SK-N-SH (cell line): Measurements from ENCODE around the gene PROSER2. TPM values are rescaled to one million over a fixed set of nuclear protein-coding genes. Genes with fewer than 3 reads are reported as not detected.

Source experiments
- CTCF ChIA-PET: fragments of 300-600, 350-600 bp; formaldehyde crosslinking; extraction: SDS; loops from one replicate; lab custom pipeline; 2021; lab: Yijun Ruan, JAX
- POLR2A ChIA-PET: fragments of 350-600 bp; sonication (Branson Sonifier 250); formaldehyde crosslinking; extraction: SDS; loops from one replicate; lab custom pipeline; 2020; ENCODE audit warnings: antibody characterized with exemption, inconsistent platforms; lab: Yijun Ruan, JAX
- DNase-seq: peaks from one replicate; pipeline ENCODE4 v3.0.0; 2012
- H2AFZ ChIP-seq: fragments of 200-600 bp; sonication (generic); 2 replicates; pipeline ENCODE4 v1.8.1; 2016; ENCODE audit warnings: antibody characterized with exemption, mild to moderate bottlenecking, low read depth
- H3F3A ChIP-seq: fragments of 200-600 bp; sonication (generic); replicated peaks from 2 replicates; pipeline ENCODE3; 2016; ENCODE audit warnings: antibody characterized with exemption, mild to moderate bottlenecking; ENCODE audit not compliant: insufficient read depth
- H3K27ac ChIP-seq, 2 experiments: fragments of 200-500 bp in 1 of 2; fragments of 200-600 bp in 1 of 2; sonication (Bioruptor generic) in 1 of 2; sonication (generic), shearing (Covaris generic) in 1 of 2; 2 replicates each; pipeline versions ENCODE4 v1.5.1 to v1.6.1; 2014 to 2016; ENCODE audit warnings: low read depth in 2 of 2, inconsistent platforms in 1 of 2, low read length in 1 of 2, mild to moderate bottlenecking in 1 of 2, mixed read lengths in 1 of 2
- H3K27me3 ChIP-seq: fragments of 200-600 bp; sonication (generic), shearing (Covaris generic); 2 replicates; pipeline ENCODE4 v1.6.1; 2016; ENCODE audit warnings: mixed run types; ENCODE audit not compliant: insufficient read depth
- H3K36me3 ChIP-seq, 2 experiments: fragments of 200-500 bp in 1 of 2; fragments of 200-600 bp in 1 of 2; sonication (Bioruptor generic) in 1 of 2; sonication (generic) in 1 of 2; replicated peaks in 1 of 2; 2 replicates each; pipeline versions ENCODE3 to v1.5.1; 2014 to 2016; ENCODE audit warnings: low read length in 1 of 2, mild to moderate bottlenecking in 1 of 2; ENCODE audit not compliant: insufficient read depth in 2 of 2, control insufficient read depth in 1 of 2
- H3K4me1 ChIP-seq, 2 experiments: fragments of 200-500 bp in 1 of 2; fragments of 200-600 bp in 1 of 2; sonication (Bioruptor generic) in 1 of 2; sonication (generic), shearing (Covaris generic) in 1 of 2; 2 replicates each; pipeline versions ENCODE4 v1.5.1 to v1.6.1; 2014 to 2016; ENCODE audit warnings: low read depth in 1 of 2, low read length in 1 of 2, mixed run types in 1 of 2; ENCODE audit not compliant: insufficient read depth in 2 of 2, control insufficient read depth in 1 of 2
- H3K4me2 ChIP-seq: fragments of 200-600 bp; sonication (generic), shearing (Covaris generic); 2 replicates; pipeline ENCODE4 v1.6.1; 2017; ENCODE audit warnings: mixed run types
- H3K4me3 ChIP-seq, 2 experiments: fragments of 200-500 bp in 1 of 2; fragments of 200-600 bp in 1 of 2; sonication (Bioruptor generic) in 1 of 2; sonication (generic), shearing (Covaris generic) in 1 of 2; 2 replicates each; pipeline versions ENCODE4 v1.5.1 to v1.8.1; 2014 to 2016; ENCODE audit warnings: low read depth in 2 of 2, inconsistent platforms in 1 of 2, low read length in 1 of 2, mild to moderate bottlenecking in 1 of 2, mixed read lengths in 1 of 2, moderate library complexity in 1 of 2
- H3K79me2 ChIP-seq: fragments of 200-600 bp; sonication (generic); 2 replicates; pipeline ENCODE4 v1.8.1; 2017; ENCODE audit warnings: mild to moderate bottlenecking; ENCODE audit not compliant: insufficient read depth
- H3K9ac ChIP-seq: fragments of 200-600 bp; sonication (generic); 2 replicates; pipeline ENCODE4 v1.6.1; 2017; ENCODE audit warnings: mixed run types
- H3K9me2 ChIP-seq: fragments of 200-600 bp; sonication (generic); 2 replicates; pipeline ENCODE4 v1.6.1; 2017; ENCODE audit warnings: mixed run types
- H3K9me3 ChIP-seq: fragments of 200-600 bp; sonication (generic); 2 replicates; pipeline ENCODE4 v1.6.1; 2017; ENCODE audit warnings: mixed run types, mild to moderate bottlenecking, moderate library complexity
- H4K20me1 ChIP-seq: fragments of 200-600 bp; sonication (generic); 2 replicates; pipeline ENCODE4 v1.6.1; 2017; ENCODE audit warnings: mild to moderate bottlenecking, mixed run types; ENCODE audit not compliant: insufficient read depth
- EZH2phosphoT487 ChIP-seq: fragments of 200-600 bp; sonication (generic); IDR thresholded peaks from 2 replicates; pipeline ENCODE4 v1.6.1; 2017; ENCODE audit warnings: low read depth, mixed run types, mild to moderate bottlenecking, antibody characterized with exemption, moderate library complexity, borderline replicate concordance
- FOSL2 ChIP-seq: IDR thresholded peaks from 2 replicates; pipeline ENCODE4 v1.4.0; 2012; ENCODE audit warnings: low read depth, mild to moderate bottlenecking, moderate library complexity, borderline replicate concordance
- FOXJ3 ChIP-seq: sonication (generic); formaldehyde crosslinking; IDR thresholded peaks from 2 replicates; pipeline ENCODE4 v1.5.1; 2020; ENCODE audit warnings: mild to moderate bottlenecking, missing genetic modification reagents
- FOXM1 ChIP-seq: IDR thresholded peaks from 2 replicates; pipeline ENCODE4 v1.4.0; 2012; ENCODE audit warnings: low read depth, mild to moderate bottlenecking
- GABPA ChIP-seq: IDR thresholded peaks from 2 replicates; pipeline ENCODE4 v1.4.0; 2012; ENCODE audit warnings: low read depth, mild to moderate bottlenecking
- MEF2A ChIP-seq: IDR thresholded peaks from 2 replicates; pipeline ENCODE4 v1.4.0; 2012; ENCODE audit warnings: low read depth, borderline replicate concordance
- MXI1 ChIP-seq: IDR thresholded peaks from 2 replicates; pipeline ENCODE4 v1.6.1; 2012; ENCODE audit warnings: mild to moderate bottlenecking, low read depth, low read length, improper control_type of control experiment
- NFIC ChIP-seq: IDR thresholded peaks from 2 replicates; pipeline ENCODE4 v1.4.0; 2012; ENCODE audit warnings: borderline replicate concordance
- NRF1 ChIP-seq: IDR thresholded peaks from 2 replicates; pipeline ENCODE4 v1.6.1; 2012; ENCODE audit warnings: low read depth, mild to moderate bottlenecking, low read length
- PBX3 ChIP-seq: IDR thresholded peaks from 2 replicates; pipeline ENCODE4; 2012
- RAD21 ChIP-seq: IDR thresholded peaks from 2 replicates; pipeline ENCODE4 v1.6.1; 2012; ENCODE audit warnings: mild to moderate bottlenecking, low read length
- RCOR1 ChIP-seq: fragments of 150-350 bp; IDR thresholded peaks from 2 replicates; pipeline ENCODE4 v1.6.1; 2017; ENCODE audit warnings: antibody characterized with exemption, low read length
- RFX5 ChIP-seq: IDR thresholded peaks from 2 replicates; pipeline ENCODE4 v1.6.1; 2012; ENCODE audit warnings: mild to moderate bottlenecking, improper control_type of control experiment, low read length
- SIN3A ChIP-seq: IDR thresholded peaks from 2 replicates; pipeline ENCODE4 v1.6.1; 2012; ENCODE audit warnings: low read depth, mild to moderate bottlenecking, low read length, moderate library complexity, borderline replicate concordance
- SMC3 ChIP-seq: IDR thresholded peaks from 2 replicates; pipeline ENCODE4 v1.6.1; 2012; ENCODE audit warnings: low read depth, low read length, improper control_type of control experiment
- TEAD4 ChIP-seq: IDR thresholded peaks from 2 replicates; pipeline ENCODE4 v1.4.0; 2012; ENCODE audit warnings: mild to moderate bottlenecking, borderline replicate concordance; ENCODE audit not compliant: insufficient read depth
- WGBS: methylation state at CpG from one replicate; pipeline ENCODE4 v1.1.6; 2017; ENCODE audit warnings: low lambda C conversion rate; 5-methylcytosine and 5-hydroxymethylcytosine counted together
- polyA plus RNA-seq, 3 experiments: library from polyadenylated mRNA; depleted of rRNA; stranded (reverse); fragments of >200 nt; gene quantifications; 2 replicates each; pipeline ENCODE4 v1.2.3, GENCODE V29; 2012
- TF ChIP-seq, protein P1 (sequence below): IDR thresholded peaks from 2 replicates; pipeline ENCODE4 v1.4.0; 2012; ENCODE audit warnings: low read depth
- TF ChIP-seq, protein P2 (sequence below): fragments of 150-350 bp; IDR thresholded peaks from 2 replicates; pipeline ENCODE4 v1.6.1; 2017; ENCODE audit warnings: antibody characterized with exemption, low read length, low read depth, borderline replicate concordance

PROSER2 gene
- polyA plus RNA-seq, 1 of the 3 experiments (the other 2 are of a cell fraction), result 0.95 TPM

DNA sequence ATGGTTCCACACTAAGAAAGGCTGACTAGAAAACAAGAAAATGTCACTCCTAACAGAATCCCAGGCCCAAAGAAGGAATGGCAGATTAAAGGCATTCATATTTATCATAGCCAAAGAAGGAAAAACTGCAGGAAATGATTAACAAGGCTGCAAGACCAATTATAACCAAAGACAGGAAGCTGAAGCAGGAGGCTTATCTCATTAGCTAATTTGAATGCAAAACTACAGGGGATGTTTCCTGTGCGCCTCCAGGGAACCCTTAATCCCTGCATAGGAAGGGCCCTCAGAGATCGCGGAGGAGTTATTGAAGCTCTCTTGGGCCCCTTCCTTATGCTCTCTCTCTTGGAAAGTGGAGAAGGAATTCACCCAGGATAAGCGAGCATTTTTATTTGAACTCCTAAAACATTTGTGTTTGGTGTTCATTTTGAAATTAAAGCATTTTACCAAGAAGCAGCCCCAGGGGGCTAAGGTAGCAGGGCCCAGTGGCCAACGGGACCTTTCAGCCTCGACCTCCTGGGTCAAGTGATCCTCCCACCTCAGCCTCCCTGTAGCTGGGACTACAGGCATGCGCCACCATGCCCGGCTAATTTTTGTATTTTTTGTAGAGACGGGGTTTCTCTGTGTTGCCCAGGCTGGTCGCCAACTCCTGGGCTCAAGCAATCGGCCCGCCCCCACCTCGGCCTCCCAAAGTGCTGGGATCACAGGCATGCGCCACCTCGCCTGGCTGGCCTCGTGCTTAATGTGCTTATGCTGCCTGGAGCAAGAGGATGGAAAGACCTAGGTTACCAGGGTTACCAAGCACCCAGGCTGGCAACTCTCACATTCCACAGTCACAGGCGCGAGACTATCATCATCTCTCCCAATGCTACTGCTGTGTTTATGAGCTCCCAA is 24.1 kb upstream of the PROSER2 start:
- H3K4me3 ChIP-seq, result no peak overlapping the region
- H3K9me3 ChIP-seq, result no peaks in the 10 kb centered on the region
- CTCF ChIA-PET, result interaction anchor here (1.9 to 8.8 kb wide), 3 partner anchors 16 to 188 kb away, joined by 7 to 48 read pairs (median 17); no protein-coding TSS in a partner anchor
- no peak overlapping the region for H3K9ac ChIP-seq
- no peaks in the 10 kb centered on the region for H3K27me3 ChIP-seq
- H3K79me2 ChIP-seq, result no peaks in the 10 kb centered on the region
- H3K9me2 ChIP-seq, result no peaks in the 10 kb centered on the region
- peak overlapping the region; percentile 85 for H2AFZ ChIP-seq
- no peak overlapping the region for H3K27ac ChIP-seq
- TF ChIP-seq EZH2phosphoT487 (no peak), MEF2A (no peak), MXI1 (no peak)
- H3K36me3 ChIP-seq, result no peaks in the 10 kb centered on the region
- no peak overlapping the region for H3K4me2 ChIP-seq
- POLR2A ChIA-PET, result no interaction called here
- H3K4me1 ChIP-seq, result peaks cover 4 to 8% of the 10 kb centered on the region in 2 experiments; a peak in 2 of 4 replicates
- no peaks in the 10 kb centered on the region for H4K20me1 ChIP-seq
- 83% methylated on average over 17 of the region's 18 CpGs for WGBS
- peak; percentile 63 for DNase-seq
- H3F3A ChIP-seq, result no peaks in the 10 kb centered on the region

- Histone ChIP-seq H3K27me3 (no peaks in the 10 kb centered on the region), H3K4me2 (no peak overlapping the region), H3K9ac (no peak overlapping the region), H3F3A (no peaks in the 10 kb centered on the region), H3K79me2 (no peaks in the 10 kb centered on the region), H4K20me1 (no peaks in the 10 kb centered on the region), H3K9me2 (no peaks in the 10 kb centered on the region), H2AFZ (no peak overlapping the region), H3K36me3 (no peaks in the 10 kb centered on the region), H3K4me3 (no peak overlapping the region), H3K27ac (no peak overlapping the region), H3K9me3 (no peaks in the 10 kb centered on the region), H3K4me1 (peaks cover 4 to 8% of the 10 kb centered on the region in 2 experiments; a peak in 2 of 4 replicates)
- TF ChIP-seq RCOR1 (no peak), SMC3 (no peak), NFIC (no peak)
- DNase-seq, result no peak
- CTCF ChIA-PET, result interaction anchor here (1.9 to 8.8 kb wide), 3 partner anchors 17 to 187 kb away, joined by 7 to 48 read pairs (median 17); no protein-coding TSS in a partner anchor
- POLR2A ChIA-PET, result no interaction called here
- WGBS, result 91% methylated on average over 9 of the region's 9 CpGs
These were observed 23.4 kb upstream of the PROSER2 start for GRCh38 chr10:11799736-11800080.

DNA sequence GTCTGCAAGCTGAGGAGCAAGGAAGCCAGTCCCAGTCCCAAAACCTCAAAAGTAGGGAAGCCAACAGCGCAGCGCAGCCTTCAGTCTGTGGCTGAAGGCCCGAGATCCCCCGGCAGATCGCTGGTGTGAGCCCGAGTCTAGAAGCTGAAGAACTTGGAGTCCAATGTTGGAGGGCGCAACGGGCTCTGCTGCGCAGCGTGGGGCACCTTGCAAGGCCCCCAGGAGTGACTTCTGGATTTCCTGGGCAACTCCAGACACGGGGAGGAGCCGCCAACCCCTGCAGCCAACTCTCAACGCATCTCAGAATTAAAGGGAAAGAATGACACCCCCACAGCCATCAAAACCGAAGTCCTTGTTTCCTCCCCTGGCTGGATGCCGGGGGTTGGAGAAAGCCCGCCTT is 18.8 kb upstream of the PROSER2 start:
- Histone ChIP-seq H3K9me3 (no peaks in the 10 kb centered on the region), H3K4me3 (no peak overlapping the region), H3F3A (no peaks in the 10 kb centered on the region), H3K9ac (no peak overlapping the region), H3K4me2 (no peak overlapping the region), H3K79me2 (no peaks in the 10 kb centered on the region), H3K36me3 (no peaks in the 10 kb centered on the region), H3K27me3 (no peaks in the 10 kb centered on the region), H3K27ac (no peak overlapping the region), H4K20me1 (no peaks in the 10 kb centered on the region), H3K9me2 (no peaks in the 10 kb centered on the region), H3K4me1 (peaks cover 4% of the 10 kb centered on the region in 2 experiments; a peak in 2 of 4 replicates), H2AFZ (no peak overlapping the region)
- POLR2A ChIA-PET, result no interaction called here
- no peak for DNase-seq
- WGBS, result 70% methylated on average over 6 of the region's 16 CpGs
- CTCF ChIA-PET, result interaction anchor here (1.9 to 8.8 kb wide), 2 partner anchors 15 to 22 kb away, joined by 10 to 48 read pairs; no protein-coding TSS in a partner anchor
- TF ChIP-seq, protein P1, sequence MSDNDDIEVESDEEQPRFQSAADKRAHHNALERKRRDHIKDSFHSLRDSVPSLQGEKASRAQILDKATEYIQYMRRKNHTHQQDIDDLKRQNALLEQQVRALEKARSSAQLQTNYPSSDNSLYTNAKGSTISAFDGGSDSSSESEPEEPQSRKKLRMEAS, result no peak
- TF ChIP-seq MXI1, result no peak
- no peak for TF ChIP-seq NRF1
- TF ChIP-seq TEAD4, result no peak
- TF ChIP-seq FOXJ3, result no peak
- TF ChIP-seq SIN3A, result no peak
- no peak for TF ChIP-seq FOXM1
- TF ChIP-seq, protein P2, sequence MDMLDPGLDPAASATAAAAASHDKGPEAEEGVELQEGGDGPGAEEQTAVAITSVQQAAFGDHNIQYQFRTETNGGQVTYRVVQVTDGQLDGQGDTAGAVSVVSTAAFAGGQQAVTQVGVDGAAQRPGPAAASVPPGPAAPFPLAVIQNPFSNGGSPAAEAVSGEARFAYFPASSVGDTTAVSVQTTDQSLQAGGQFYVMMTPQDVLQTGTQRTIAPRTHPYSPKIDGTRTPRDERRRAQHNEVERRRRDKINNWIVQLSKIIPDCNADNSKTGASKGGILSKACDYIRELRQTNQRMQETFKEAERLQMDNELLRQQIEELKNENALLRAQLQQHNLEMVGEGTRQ, result no peak
- TF ChIP-seq PBX3, result no peak
- TF ChIP-seq RAD21, result no peak
- no peak for TF ChIP-seq GABPA
- TF ChIP-seq RFX5, result no peak
- no peak for TF ChIP-seq RCOR1
- no peak for TF ChIP-seq FOSL2
